HEK293 (cell line): ENCODE measurements around the gene SPON1.

Experiments
- CTCF ChIA-PET: fragments of 350-600 bp; formaldehyde crosslinking; extraction: SDS; loops from one replicate; lab custom pipeline; 2021; ENCODE audit warnings: antibody characterized with exemption; lab: Yijun Ruan, JAX
- POLR2A ChIA-PET: fragments of 300-600 bp; formaldehyde crosslinking; extraction: SDS; loops from one replicate; lab custom pipeline; 2020; ENCODE audit warnings: antibody characterized with exemption, inconsistent platforms; lab: Yijun Ruan, JAX
- H3K27ac ChIP-seq: fragments of 200-500 bp; sonication (Bioruptor generic); 2 replicates; pipeline ENCODE4 v1.5.1; 2014; ENCODE audit warnings: low read depth, low read length, control low read depth, inconsistent platforms; ENCODE audit errors: extremely low read depth
- H3K36me3 ChIP-seq, 2 experiments: fragments of 200-500 bp in 1 of 2; sonication (Bioruptor generic) in 1 of 2; 1 replicate in 1 of 2; 2 replicates in 1 of 2; pipeline ENCODE4 v1.5.1; 2014 to 2017; ENCODE audit warnings: inconsistent platforms in 2 of 2, low read length in 2 of 2; ENCODE audit not compliant: control insufficient read depth in 2 of 2, insufficient read depth in 1 of 2
- H3K4me1 ChIP-seq: fragments of 200-500 bp; sonication (Bioruptor generic); 2 replicates; pipeline ENCODE4 v1.5.1; 2014; ENCODE audit warnings: mild to moderate bottlenecking, low read length, inconsistent platforms; ENCODE audit not compliant: control insufficient read depth, insufficient read depth
- H3K4me3 ChIP-seq: 2 replicates; pipeline ENCODE4 v1.5.1; 2011; ENCODE audit warnings: low read depth, mild to moderate bottlenecking, control low read depth, low read length, moderate library complexity
- H3K9me3 ChIP-seq: fragments of 200-500 bp; sonication (Bioruptor generic); 2 replicates; pipeline ENCODE4 v1.5.1; 2014; ENCODE audit warnings: low read depth, low read length, inconsistent platforms; ENCODE audit not compliant: control insufficient read depth, insufficient read depth
- BCL11B ChIP-seq: fragments of 450-650 bp; formaldehyde crosslinking; IDR thresholded peaks from 2 replicates; pipeline ENCODE4 v1.5.1; 2016; ENCODE audit warnings: low read depth, missing biosample characterization, missing genetic modification characterization
- GLI2 ChIP-seq: fragments of 450-650 bp; formaldehyde crosslinking; IDR thresholded peaks from 2 replicates; pipeline ENCODE4; 2017; ENCODE audit warnings: missing biosample characterization, missing genetic modification characterization, low read depth, borderline replicate concordance
- HOXA7 ChIP-seq: sonication (generic); formaldehyde crosslinking; IDR thresholded peaks from 2 replicates; pipeline ENCODE4 v1.8.1; 2022; ENCODE audit warnings: missing genetic modification reagents, borderline replicate concordance
- KLF10 ChIP-seq: fragments of 450-650 bp; IDR thresholded peaks from 2 replicates; pipeline ENCODE4 v1.5.1; 2018; ENCODE audit warnings: missing biosample characterization, mild to moderate bottlenecking, missing genetic modification characterization
- MZF1 ChIP-seq: fragments of 450-650 bp; formaldehyde crosslinking; IDR thresholded peaks from 2 replicates; pipeline ENCODE4 v1.5.1; 2017; ENCODE audit warnings: missing biosample characterization, missing genetic modification characterization, borderline replicate concordance
- TRIM28 ChIP-seq: IDR thresholded peaks from 2 replicates; pipeline ENCODE4 v1.6.1; 2011; ENCODE audit warnings: low read length, control low read depth, borderline replicate concordance
- ZFP41 ChIP-seq: fragments of 450-650 bp; formaldehyde crosslinking; IDR thresholded peaks from 2 replicates; pipeline ENCODE4 v1.5.1; 2016; ENCODE audit warnings: missing biosample characterization, missing genetic modification characterization, borderline replicate concordance
- ZNF121 ChIP-seq: fragments of 450-650 bp; formaldehyde crosslinking; IDR thresholded peaks from 2 replicates; pipeline ENCODE4 v1.5.1; 2016; ENCODE audit warnings: missing biosample characterization, missing genetic modification characterization
- ZNF148 ChIP-seq: fragments of 450-650 bp; formaldehyde crosslinking; IDR thresholded peaks from 2 replicates; pipeline ENCODE4 v1.5.0; 2017; ENCODE audit warnings: missing biosample characterization, missing genetic modification characterization, borderline replicate concordance
- ZNF169 ChIP-seq: fragments of 450-650 bp; formaldehyde crosslinking; IDR thresholded peaks from 2 replicates; pipeline ENCODE4 v1.5.1; 2016; ENCODE audit warnings: missing biosample characterization, missing genetic modification characterization
- ZNF184 ChIP-seq: fragments of 450-650 bp; IDR thresholded peaks from 2 replicates; pipeline ENCODE4 v1.5.1; 2018; ENCODE audit warnings: missing biosample characterization, mild to moderate bottlenecking, missing genetic modification characterization
- ZNF239 ChIP-seq: fragments of 450-650 bp; formaldehyde crosslinking; IDR thresholded peaks from 2 replicates; pipeline ENCODE4 v1.5.1; 2016; ENCODE audit warnings: missing biosample characterization, missing genetic modification characterization
- ZNF266 ChIP-seq: fragments of 450-650 bp; formaldehyde crosslinking; IDR thresholded peaks from 2 replicates; pipeline ENCODE4 v1.5.1; 2016; ENCODE audit warnings: missing biosample characterization, missing genetic modification characterization, low read depth
- ZNF335 ChIP-seq: fragments of 450-650 bp; formaldehyde crosslinking; conservative IDR thresholded peaks from 2 replicates; pipeline ENCODE4 v1.5.1; 2016; ENCODE audit warnings: missing biosample characterization, missing genetic modification characterization
- ZNF341 ChIP-seq: fragments of 450-650 bp; formaldehyde crosslinking; IDR thresholded peaks from 2 replicates; pipeline ENCODE4; 2016; ENCODE audit warnings: low read depth, missing biosample characterization, missing genetic modification characterization
- ZNF449 ChIP-seq: fragments of 450-650 bp; formaldehyde crosslinking; IDR thresholded peaks from 2 replicates; pipeline ENCODE4 v1.5.1; 2017; ENCODE audit warnings: missing biosample characterization, mild to moderate bottlenecking, missing genetic modification characterization, moderate library complexity
- ZNF473 ChIP-seq: fragments of 450-650 bp; formaldehyde crosslinking; IDR thresholded peaks from 2 replicates; pipeline ENCODE4 v1.5.1; 2017; ENCODE audit warnings: missing biosample characterization, missing genetic modification characterization
- ZNF501 ChIP-seq: fragments of 450-650 bp; formaldehyde crosslinking; IDR thresholded peaks from 2 replicates; pipeline ENCODE4 v1.5.1; 2016; ENCODE audit warnings: missing biosample characterization, missing genetic modification characterization
- ZNF514 ChIP-seq: fragments of 450-650 bp; formaldehyde crosslinking; IDR thresholded peaks from 2 replicates; pipeline ENCODE4 v1.5.1; 2016; ENCODE audit warnings: missing biosample characterization, missing genetic modification characterization
- ZNF544 ChIP-seq: fragments of 450-650 bp; formaldehyde crosslinking; IDR thresholded peaks from 2 replicates; pipeline ENCODE4 v1.5.0; 2017; ENCODE audit warnings: missing biosample characterization, missing genetic modification characterization
- ZNF610 ChIP-seq: fragments of 450-650 bp; formaldehyde crosslinking; IDR thresholded peaks from 2 replicates; pipeline ENCODE4 v1.5.1; 2016; ENCODE audit warnings: missing biosample characterization, missing genetic modification characterization, borderline replicate concordance
- ZNF621 ChIP-seq: fragments of 450-650 bp; formaldehyde crosslinking; IDR thresholded peaks from 2 replicates; pipeline ENCODE4 v1.5.1; 2017; ENCODE audit warnings: missing biosample characterization, missing genetic modification characterization
- ZNF658 ChIP-seq: fragments of 450-650 bp; formaldehyde crosslinking; IDR thresholded peaks from 2 replicates; pipeline ENCODE4; 2016; ENCODE audit warnings: missing biosample characterization, missing genetic modification characterization
- ZNF747 ChIP-seq: fragments of 450-650 bp; formaldehyde crosslinking; IDR thresholded peaks from 2 replicates; pipeline ENCODE4 v1.5.1; 2016; ENCODE audit warnings: missing biosample characterization, missing genetic modification characterization
- ZNF785 ChIP-seq: fragments of 450-650 bp; formaldehyde crosslinking; IDR thresholded peaks from 2 replicates; pipeline ENCODE4 v1.5.1; 2016; ENCODE audit warnings: missing biosample characterization, missing genetic modification characterization

SPON1 gene

GRCh38 chr11:14070896-14071295 lies 108.4 kb downstream of the SPON1 start:
- H3K4me1 ChIP-seq, result no peaks in the 10 kb centered on the region
- no peaks in the 10 kb centered on the region for H3K36me3 ChIP-seq
- TF ChIP-seq ZNF148 (tag by site-specific recombination), result no peak
- TF ChIP-seq ZNF184 (tag by site-specific recombination), result no peak
- TF ChIP-seq TRIM28, result no peak
- TF ChIP-seq BCL11B (tag by site-specific recombination), result no peak
- TF ChIP-seq ZFP41 (tag by site-specific recombination), result no peak
- TF ChIP-seq, all 188 proteins: peak for 0
- no peak overlapping the region for H3K4me3 ChIP-seq
- H3K27ac ChIP-seq, result no peak overlapping the region
- POLR2A ChIA-PET, result no interaction called here
- CTCF ChIA-PET, result interaction anchor here (0.6 kb wide), 1 partner anchor 133 kb away, joined by 3 read pairs; no protein-coding TSS in a partner anchor
- no peaks in the 10 kb centered on the region for H3K9me3 ChIP-seq

GRCh38 chr11:14073849-14074476 lies 111.4 kb downstream of the SPON1 start:
- Histone ChIP-seq H3K27ac (no peak overlapping the region), H3K4me3 (no peak overlapping the region), H3K9me3 (no peaks in the 10 kb centered on the region), H3K4me1 (no peaks in the 10 kb centered on the region), H3K36me3 (no peaks in the 10 kb centered on the region)
- TF ChIP-seq ZNF544 (tag by site-specific recombination) (no peak), ZNF239 (tag by site-specific recombination) (no peak)
- ChIA-PET CTCF (no interaction called here), POLR2A (no interaction called here)

- ChIA-PET CTCF (interaction anchor here (0.6 kb wide), 1 partner anchor 18 kb away, joined by 3 read pairs; no protein-coding TSS in a partner anchor), POLR2A (no interaction called here)
- Histone ChIP-seq H3K27ac (no peak overlapping the region), H3K36me3 (no peaks in the 10 kb centered on the region), H3K9me3 (no peaks in the 10 kb centered on the region), H3K4me1 (no peaks in the 10 kb centered on the region), H3K4me3 (no peak overlapping the region)
- no peak for TF ChIP-seq ZNF473
- no peak for TF ChIP-seq ZNF335 (tag by site-specific recombination)
- TF ChIP-seq MZF1 (tag by site-specific recombination), result no peak
- TF ChIP-seq ZNF341 (tag by site-specific recombination), result no peak
- no peak for TF ChIP-seq ZNF266 (tag by site-specific recombination)
- TF ChIP-seq ZNF169 (tag by site-specific recombination), result no peak
- TF ChIP-seq ZNF621 (tag by site-specific recombination), result no peak
- TF ChIP-seq ZNF747 (tag by site-specific recombination), result no peak
- no peak for TF ChIP-seq HOXA7 (CRISPR knock-in tag)
- no peak for TF ChIP-seq ZNF514 (tag by site-specific recombination)
- no peak for TF ChIP-seq ZNF449 (tag by site-specific recombination)
- no peak for TF ChIP-seq ZNF121 (tag by site-specific recombination)
- no peak for TF ChIP-seq GLI2
- no peak for TF ChIP-seq ZNF658 (tag by site-specific recombination)
- TF ChIP-seq ZNF785 (tag by site-specific recombination), result no peak
- TF ChIP-seq ZNF501 (tag by site-specific recombination), result no peak
- TF ChIP-seq ZNF610 (tag by site-specific recombination), result no peak
- no peak for TF ChIP-seq KLF10 (tag by site-specific recombination)
Observed at GRCh38 chr11:14075118-14076078, 112.9 kb downstream of the SPON1 start.
